Measurements from ENCODE around the gene PHKA2. TPM values are rescaled to one million over a fixed set of nuclear protein-coding genes. Genes with fewer than 3 reads are reported as not detected.

PHKA2 gene
- total RNA-seq, 1 donor from 2014 or later = 22.4 TPM

GRCh38 chrX:18931972-18932371 lies 51.9 kb downstream of the PHKA2 start:
- no peak for DNase-seq (ENCODE audit: low spot score)

DNA sequence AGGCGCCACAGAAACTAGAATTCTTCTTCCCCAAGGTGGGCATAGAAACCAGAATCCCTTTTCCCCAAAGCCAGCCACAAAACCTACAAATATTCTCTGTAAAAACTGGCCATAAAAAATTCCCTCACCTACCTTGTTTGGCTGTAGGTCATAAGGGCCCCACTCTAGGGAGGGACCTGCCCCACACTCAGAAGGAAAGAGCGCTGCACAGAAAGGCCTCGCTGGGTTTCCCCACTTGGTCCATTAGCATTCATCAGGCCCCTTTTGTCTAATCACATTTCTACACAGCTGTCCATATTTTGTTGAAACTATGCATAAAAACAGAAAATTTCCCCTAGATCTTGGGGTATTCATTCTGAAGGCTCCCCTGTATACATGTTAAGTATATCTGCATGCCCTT lies 54.1 kb downstream of the PHKA2 start:
- no peak for DNase-seq (ENCODE audit: low spot score)

DNA sequence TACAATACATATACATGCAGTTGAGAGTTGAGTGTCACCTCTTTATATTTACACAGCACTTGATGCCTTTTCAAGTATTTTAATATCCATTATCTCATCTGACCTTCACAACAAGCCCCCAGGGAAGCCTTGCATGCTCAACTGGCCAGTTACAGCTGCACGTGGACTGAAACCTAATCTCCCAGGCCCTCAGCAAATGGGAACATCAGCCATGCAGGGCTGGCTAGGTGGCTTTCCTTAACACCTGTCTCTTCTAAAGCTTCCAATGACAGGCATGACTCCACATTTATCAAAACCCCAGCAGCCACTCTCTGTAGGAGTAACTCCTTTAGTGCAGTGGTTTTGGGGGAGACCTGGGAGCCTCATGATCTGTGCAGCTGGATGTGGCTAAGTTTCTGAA lies 56.4 kb downstream of the PHKA2 start:
- DNase-seq (ENCODE audit: low spot score) = no peak

- no peak for DNase-seq (ENCODE audit: low spot score)
Measured at GRCh38 chrX:18924507-18925088, 59.3 kb downstream of the PHKA2 start.

DNA sequence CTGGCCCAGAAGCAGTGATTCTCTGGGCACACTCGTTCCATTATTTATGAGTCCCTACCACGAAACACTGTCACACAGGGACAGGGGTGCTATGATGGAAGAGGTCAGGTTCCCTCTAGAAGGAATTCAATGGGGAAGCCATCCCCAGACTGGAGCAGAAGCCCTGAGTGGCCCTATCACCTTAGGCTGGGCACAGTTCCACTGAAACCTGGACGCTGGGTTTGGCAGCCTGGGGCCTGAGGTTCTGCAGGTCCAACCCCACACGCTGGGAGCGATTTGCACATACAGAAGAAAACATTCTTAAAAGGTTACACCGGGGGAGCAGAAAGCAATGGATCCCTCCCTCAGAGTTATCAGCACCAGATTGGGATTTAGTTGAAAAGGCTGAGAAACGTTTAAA lies 63.3 kb downstream of the PHKA2 start:
- DNase-seq (ENCODE audit: low spot score) = no peak

GRCh38 chrX:18920079-18920478 lies 63.8 kb downstream of the PHKA2 start:
- DNase-seq (ENCODE audit: low spot score) = no peak

DNA sequence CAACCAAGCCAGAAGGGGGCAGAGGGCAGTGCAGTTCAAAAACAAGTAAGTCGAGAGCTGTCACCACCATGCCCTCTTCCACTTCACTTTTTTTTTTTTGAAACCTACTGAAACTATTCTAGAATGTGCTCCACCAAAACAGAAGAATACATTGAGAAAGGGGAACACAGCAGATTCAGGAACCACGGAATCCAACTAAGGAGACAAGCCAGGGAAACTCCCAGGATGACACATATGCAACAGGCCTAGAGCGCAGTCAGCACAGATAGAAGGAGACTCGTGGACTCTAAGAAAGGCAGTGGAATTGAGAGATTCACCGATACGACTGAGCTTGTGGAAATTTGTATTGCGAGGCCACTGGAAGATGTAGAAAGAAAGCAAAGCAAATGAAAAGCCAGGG lies 66.1 kb downstream of the PHKA2 start:
- DNase-seq (ENCODE audit: low spot score) = no peak

DNA sequence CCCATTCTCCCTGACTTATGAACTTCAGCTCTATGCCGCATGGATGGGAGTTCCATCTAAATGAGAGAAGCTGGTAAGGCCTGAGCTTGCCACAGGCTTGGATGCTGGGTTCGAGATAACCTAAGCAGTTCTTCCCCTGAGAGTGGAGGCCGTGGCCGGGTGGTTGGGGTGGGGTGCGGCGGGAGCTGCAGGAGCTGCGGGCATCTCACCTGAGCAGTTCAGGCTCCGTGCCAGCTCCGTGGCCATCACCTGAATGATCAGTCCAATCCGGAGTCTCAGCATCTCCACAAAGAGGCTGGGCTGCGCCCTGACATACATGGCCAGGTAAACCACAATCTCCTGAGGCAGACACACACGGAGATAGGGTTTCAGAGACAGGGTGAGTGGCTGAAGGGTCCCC lies 77.6 kb downstream of the PHKA2 start:
- DNase-seq (ENCODE audit: low spot score) = no peak

DNA sequence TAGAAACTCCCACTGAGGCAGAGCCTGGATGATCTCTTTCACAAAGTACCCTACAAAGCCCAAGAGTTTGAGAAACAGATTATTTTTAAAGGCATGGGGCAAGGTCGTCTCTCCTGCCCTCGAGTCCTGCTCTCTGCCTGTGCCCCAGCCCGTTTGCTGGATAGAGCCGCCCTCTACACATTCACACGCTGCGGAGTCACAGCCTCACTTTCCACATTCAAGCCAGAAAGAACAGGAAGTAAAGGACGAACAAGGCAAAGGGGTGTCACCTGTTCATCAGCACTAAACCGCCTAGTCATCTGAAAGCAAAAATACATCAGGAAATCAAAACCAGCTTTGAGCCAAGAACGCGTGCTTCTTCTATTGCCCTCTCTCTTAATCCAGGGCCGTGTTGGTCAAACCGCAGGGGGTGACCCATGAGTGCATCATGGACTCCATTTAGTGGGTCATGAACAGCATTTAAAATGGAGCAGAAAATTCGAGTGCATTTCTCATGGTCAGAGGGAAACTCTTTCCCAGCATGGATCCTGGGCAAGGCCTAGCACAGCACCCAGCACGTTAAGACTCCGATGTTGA lies 83.4 kb downstream of the PHKA2 start:
- no peak for DNase-seq (ENCODE audit: low spot score)

DNA sequence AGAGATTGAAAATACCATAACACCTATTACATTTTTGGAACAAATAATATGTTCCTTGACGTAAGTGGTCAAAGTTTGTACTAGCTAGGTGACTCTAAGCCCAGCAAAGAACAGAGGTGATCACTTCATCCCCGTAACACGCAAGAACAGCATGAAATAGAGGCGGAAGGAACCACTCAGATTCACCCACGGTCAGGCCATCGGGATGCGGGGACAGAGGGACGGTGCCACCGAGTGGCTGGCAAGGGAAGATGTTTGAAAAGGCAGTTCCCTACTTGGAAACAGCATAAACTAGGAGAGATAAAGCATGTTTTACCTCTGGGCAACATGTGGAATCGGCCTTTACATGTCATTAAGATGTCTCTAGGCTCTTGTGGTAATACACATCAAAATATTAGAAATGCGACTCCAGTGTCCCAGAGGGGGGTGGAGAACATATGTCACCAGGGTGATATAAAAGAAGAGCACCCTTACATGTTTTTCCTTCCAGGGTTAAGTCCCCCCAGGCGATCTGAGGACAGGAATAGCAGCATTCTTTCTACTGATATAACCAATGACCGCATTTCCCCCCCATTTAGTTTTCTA lies 84.0 kb downstream of the PHKA2 start:
- no peak for DNase-seq (ENCODE audit: low spot score)

DNA sequence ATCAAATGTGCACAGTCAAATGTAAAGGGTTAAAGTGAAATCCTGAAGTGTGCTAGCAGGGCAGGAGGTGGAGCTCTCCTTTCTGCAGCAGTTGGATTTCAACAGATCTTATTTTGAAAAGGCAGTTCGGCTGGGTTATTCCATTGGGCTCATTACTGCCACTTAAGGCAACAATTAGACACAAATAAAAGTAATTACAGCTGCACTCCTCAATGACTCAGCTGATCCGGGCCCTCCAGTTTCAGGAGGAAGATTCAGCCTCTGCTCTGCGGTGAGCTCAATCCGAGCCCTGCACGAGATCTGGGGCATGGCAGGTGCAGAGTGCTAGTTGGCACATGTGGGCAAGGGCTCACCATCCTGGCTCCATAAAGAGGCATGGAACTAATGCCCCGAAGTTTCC lies 85.4 kb downstream of the PHKA2 start:
- no peak for DNase-seq (ENCODE audit: low spot score)

DNA sequence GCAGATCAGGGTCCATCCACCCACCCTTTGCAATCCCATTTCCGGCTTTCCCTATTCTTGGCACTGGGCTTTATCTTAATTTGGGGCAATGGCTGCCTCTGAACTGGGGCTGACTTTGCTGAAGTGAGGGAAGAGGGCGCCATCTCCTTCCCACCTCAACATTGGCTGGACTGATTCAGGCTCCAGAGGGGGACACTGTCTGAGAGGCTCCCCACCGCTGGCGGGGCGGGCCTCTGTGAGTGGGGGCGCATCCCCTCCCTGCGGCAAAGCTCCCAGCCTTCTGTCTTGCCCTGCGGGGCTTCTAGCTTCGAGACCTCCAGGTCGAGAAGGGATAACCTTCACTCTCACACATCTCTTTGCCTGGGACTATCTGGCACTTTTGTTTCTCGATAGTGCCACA lies 85.8 kb downstream of the PHKA2 start:
- no peak for DNase-seq (ENCODE audit: low spot score)

GRCh38 chrX:18897611-18898010 lies 86.3 kb downstream of the PHKA2 start:
- DNase-seq (ENCODE audit: low spot score) = no peak

- no peak for DNase-seq (ENCODE audit: low spot score)
Measured at GRCh38 chrX:18896680-18897544, 87.0 kb downstream of the PHKA2 start.

- no peak for DNase-seq (ENCODE audit: low spot score)
Measured at GRCh38 chrX:18895189-18895951, 88.5 kb downstream of the PHKA2 start.

GRCh38 chrX:18894156-18894555 lies 89.8 kb downstream of the PHKA2 start:
- no peak for DNase-seq (ENCODE audit: low spot score)

DNA sequence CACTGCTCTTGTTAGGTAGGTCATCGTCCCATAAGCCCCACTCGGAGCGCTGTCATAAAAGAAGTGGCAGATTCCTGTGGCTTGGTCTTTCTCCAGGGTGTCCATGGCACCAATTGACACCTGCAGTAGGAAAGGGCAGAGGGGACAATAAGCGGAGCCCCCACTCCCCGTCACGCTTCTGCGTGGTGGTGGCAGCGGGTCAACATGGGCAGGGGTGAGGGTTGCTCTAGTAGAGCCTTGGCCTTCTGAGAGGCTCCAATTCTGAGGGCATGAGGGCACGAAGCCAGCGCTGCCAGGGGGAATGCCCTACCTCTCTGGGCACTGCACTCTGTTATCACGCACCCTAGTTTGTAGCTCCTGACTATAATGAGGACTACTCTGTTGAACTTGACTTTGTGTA lies 90.4 kb downstream of the PHKA2 start:
- DNase-seq (ENCODE audit: low spot score) = no peak

DNA sequence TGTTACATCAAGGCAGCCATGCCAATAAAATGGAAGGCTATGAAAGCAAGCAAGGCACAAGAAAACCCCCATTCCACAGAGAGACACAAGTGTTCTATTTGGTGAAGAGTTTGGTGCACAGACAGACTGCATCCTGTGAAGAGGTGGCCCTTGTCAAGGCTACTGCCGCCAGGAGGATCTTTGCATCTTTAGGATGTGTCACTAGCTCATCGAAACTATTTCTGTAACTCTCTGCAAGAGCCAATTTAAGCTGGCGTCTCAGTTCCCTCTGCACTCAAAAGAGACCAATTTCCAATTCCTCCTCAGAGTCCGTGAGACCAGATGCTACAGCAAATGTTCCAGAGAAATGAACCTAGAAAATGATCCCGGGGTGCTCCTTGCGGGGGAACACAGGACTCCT lies 91.0 kb downstream of the PHKA2 start:
- no peak for DNase-seq (ENCODE audit: low spot score)

GRCh38 chrX:18891548-18891945 lies 92.4 kb downstream of the PHKA2 start:
- no peak for DNase-seq (ENCODE audit: low spot score)

GRCh38 chrX:18890724-18891547 lies 93.0 kb downstream of the PHKA2 start:
- DNase-seq (ENCODE audit: low spot score) = no peak

GRCh38 chrX:18890049-18890381 lies 93.9 kb downstream of the PHKA2 start:
- DNase-seq (ENCODE audit: low spot score) = no peak

All from mesenteric fat pad (tissue), 1 donor.